ENCODE measurements around the gene HPCAL1. TPM values are rescaled to one million over a fixed set of nuclear protein-coding genes. Genes with fewer than 3 reads are reported as not detected.

HPCAL1 gene
- 207 to 329 TPM (median 304 TPM) in 5 replicates for total RNA-seq (2022; extraction: Qiagen RNA extraction)

DNA sequence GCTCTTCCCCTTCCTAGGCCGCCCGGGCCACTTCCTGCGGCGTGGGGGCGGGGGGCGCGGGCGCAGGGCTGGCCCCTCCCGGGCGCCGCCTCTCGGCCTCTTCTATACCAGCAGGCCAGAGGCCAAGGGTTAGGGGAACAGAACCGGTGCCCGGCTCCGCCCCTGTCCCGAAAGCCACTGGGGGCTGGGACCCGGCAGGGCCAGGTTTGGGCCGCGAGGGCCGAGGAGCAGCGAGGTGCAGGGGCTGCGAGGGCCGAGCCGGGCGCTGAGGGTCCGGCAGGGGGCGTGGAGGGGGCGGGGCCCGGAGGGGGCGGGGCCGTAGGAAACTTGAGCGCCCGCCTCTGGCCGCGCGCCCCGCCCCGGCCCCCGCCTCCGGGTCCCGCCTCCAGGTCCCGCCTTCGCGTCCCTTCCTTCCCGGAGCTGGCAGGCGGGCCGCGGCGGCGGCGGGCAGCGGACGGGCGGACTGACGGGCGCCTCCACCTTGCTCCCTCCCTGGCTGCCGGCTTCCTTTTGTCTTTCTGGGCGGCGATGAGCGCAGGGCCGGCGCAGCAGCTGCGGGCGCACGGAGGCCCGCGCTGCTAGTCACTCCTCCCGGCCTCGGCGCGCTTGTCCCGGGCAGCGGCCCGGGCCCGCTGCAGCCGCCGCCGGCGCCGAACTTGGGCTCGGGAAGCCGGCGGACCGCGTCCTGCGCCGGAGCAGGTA, at the start of gene HPCAL1:
TSS of gene HPCAL1 (plus strand) at position 426 of the 702 bp plus-strand sequence. CDS start 116,854 bp downstream, outside the sequence.

GRCh38 chr2:10447895-10448575, 145.3 kb downstream of the HPCAL1 start, which contains the start of gene ODC1:
TSS of gene ODC1 (minus strand) at chr2:10448327. CDS start at chr2:10445032, 3,295 bp downstream.

Other genes with a start within 250 kb of the HPCAL1 start
- gene CYS1, start 222.5 kb upstream of the HPCAL1 start, total RNA-seq (2022; extraction: Qiagen RNA extraction) = 1.0 to 1.9 TPM (median 1.7 TPM) in 5 replicates
- 206 to 239 TPM (median 227 TPM) in 5 replicates for gene RRM2, start 180.2 kb upstream of the HPCAL1 start, total RNA-seq (2022; extraction: Qiagen RNA extraction)
- 167 to 179 TPM (median 174 TPM) in 5 replicates for gene ODC1, start 145.4 kb downstream of the HPCAL1 start, total RNA-seq (2022; extraction: Qiagen RNA extraction)